ENCODE data around the gene CEACAM19. TPM values are rescaled to one million over a fixed set of nuclear protein-coding genes. Genes with fewer than 3 reads are reported as not detected.
"Not testable (repeated sequence)": the region's sequence is repeated elsewhere in the genome, so short reads cannot be mapped to it uniquely, and the experiment has no call there.

Gene CEACAM19
- total RNA-seq, 2 experiments from 2014 or later: 0.17 to 0.27 TPM

DNA sequence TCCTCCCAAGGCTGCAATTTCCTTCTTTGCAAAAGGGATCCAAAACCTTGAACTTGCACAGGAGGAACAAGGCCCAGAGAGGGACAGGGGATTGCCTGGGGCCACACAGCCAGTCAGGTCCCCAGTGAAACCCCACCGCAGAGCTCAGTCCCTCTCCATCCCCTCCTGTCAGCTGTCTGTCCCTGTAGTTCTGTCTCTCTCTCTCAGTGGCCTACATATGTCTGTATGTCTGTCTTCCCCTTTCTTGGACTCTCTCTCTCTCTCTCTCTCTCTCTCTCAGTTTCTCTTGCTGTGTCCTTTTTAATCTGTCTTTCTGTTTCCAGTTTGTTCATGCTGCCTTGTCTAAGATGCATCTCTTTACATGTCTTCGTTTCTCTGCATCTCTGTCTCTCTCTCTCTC lies 11.5 kb downstream of the CEACAM19 start:
- Mint-ChIP-seq H3K27ac (no peak overlapping the region), H3K4me1 (ENCODE audit: low read depth) (peaks cover 8% of the 10 kb centered on the region), H3K4me3 (no peak overlapping the region), H3K36me3 (ENCODE audit: low read depth) (no peaks in the 10 kb centered on the region), H3K27me3 (ENCODE audit: low read depth) (peaks cover 1% of the 10 kb centered on the region), H3K9me3 (no peaks in the 10 kb centered on the region)
- intact Hi-C loops (cut with micrococcal nuclease): no loop called here
- CTCF ChIA-PET: interaction anchor here (1.3 to 1.4 kb wide), 2 partner anchors 41 to 112 kb away, joined by 4 to 5 read pairs; no protein-coding TSS in a partner anchor
- no peak for DNase-seq

DNA sequence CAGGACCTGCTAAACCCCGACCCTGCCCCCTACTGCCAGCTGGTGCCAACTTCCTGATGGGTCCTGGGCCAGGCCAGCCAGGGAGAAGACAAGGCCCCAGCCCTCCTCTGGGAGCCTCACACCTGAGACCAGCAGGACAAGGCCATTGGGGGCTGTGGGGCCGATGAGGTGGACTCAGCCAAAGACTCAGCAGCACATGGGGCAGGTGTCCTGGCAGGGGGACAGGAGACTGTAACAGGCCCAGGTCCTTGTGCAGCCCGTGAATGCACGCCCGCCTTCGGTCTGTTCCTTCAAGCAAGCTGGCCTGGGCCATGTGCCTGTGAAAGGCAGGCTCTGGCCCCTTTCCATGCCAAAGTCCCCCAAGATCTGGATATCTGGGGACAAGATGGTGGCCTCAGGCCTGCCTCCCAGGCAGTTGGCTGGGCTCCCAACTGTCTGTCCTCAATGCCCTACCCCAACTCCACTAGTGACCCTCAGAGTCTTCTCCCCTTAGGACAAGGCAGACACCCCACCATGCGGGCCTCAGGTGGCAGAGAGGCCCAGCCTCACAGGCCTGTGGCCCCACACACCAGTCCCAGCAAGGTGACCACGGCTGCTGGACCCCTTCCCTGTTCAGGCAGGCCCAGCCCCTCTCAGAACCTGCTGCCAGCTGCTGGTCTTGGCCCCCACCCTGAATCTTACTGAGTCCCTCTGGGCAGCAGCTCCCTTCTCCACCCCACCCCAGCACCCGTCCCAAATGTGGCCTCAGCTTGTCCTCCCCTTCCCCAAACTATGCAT lies 12.3 kb downstream of the CEACAM19 start:
- Mint-ChIP-seq H3K36me3 (ENCODE audit: low read depth) (no peaks in the 10 kb centered on the region), H3K27me3 (ENCODE audit: low read depth) (peaks cover 6% of the 10 kb centered on the region), H3K4me1 (ENCODE audit: low read depth) (peaks cover 8% of the 10 kb centered on the region), H3K9me3 (no peaks in the 10 kb centered on the region), H3K27ac (no peak overlapping the region), H3K4me3 (no peak overlapping the region)
- intact Hi-C loops (cut with micrococcal nuclease): no loop called here
- CTCF ChIA-PET: no interaction called here
- DNase-seq: no peak

DNA sequence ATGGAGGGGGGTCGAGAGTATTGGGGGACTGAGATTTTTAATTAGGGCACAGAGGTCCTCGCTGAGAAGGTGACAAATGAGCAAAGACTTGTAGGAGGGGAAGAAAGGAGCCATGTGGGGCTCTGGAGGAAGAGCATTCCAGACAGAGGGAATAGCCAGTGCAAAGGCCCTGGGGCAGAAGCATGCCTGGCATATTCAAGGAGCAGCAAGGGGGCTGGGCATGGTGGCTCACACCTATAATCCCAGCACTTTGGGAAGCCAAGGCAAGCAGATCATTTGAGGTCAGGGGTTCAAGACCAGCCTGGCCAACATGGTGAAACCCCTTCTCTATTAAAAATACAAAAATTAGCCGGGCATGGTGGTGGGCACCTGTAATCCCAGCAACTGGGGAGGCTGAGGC lies 13.1 kb downstream of the CEACAM19 start:
- peaks cover 13% of the 10 kb centered on the region for H3K4me1 Mint-ChIP-seq (ENCODE audit: low read depth)
- CTCF ChIA-PET; H3K27ac Mint-ChIP-seq; H3K36me3 Mint-ChIP-seq (ENCODE audit: low read depth); DNase-seq; H3K9me3 Mint-ChIP-seq; H3K4me3 Mint-ChIP-seq; intact Hi-C loops (cut with micrococcal nuclease); H3K27me3 Mint-ChIP-seq (ENCODE audit: low read depth): not testable (repeated sequence)

DNA sequence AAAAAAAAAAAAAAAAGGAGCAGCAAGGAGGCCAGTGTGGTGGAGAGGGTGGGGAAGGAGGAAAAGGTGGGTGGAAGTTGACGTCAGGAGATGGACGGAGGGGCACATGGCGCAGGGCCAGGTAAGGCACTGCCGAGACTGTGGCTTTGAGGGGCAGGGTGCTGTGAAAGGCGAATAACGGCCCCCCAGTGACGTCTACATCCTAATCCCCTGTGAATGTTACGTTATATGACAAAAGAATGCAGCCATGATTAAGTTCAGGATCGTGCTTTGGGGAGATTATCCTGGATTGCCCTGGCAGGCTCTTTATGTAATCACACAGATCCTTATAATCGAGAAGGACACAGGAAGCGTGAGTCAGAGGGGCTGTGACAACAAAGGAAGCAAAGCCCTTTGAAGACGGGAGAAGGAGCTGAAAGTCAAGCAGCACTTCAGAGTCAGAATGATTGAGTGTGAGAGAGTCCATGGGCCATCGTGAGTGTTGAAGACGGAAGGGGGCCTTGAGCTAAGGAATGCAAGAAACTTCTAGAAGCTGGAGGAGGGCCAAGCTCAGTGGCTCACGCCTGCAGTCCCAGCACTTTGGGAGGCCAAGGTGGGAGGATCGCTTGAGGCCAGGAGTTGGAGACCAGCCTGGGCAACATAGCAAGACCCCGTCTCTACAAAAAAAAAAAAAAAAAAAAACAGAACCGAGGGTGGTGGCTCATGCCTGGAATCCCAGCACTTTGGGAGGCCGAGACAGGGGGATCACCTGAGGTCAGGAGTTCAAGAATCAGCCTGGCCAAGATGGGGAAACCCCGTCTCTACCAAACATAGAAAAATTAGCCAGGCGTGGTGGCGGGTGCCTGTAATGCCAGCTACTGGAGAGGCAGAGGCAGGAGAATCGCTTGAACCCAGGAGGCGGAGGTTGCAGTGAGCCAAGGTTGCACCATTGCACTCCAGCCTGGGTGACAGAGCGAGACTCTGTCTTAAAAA lies 13.9 kb downstream of the CEACAM19 start:
- no peaks in the 10 kb centered on the region for H3K36me3 Mint-ChIP-seq (ENCODE audit: low read depth)

DNA sequence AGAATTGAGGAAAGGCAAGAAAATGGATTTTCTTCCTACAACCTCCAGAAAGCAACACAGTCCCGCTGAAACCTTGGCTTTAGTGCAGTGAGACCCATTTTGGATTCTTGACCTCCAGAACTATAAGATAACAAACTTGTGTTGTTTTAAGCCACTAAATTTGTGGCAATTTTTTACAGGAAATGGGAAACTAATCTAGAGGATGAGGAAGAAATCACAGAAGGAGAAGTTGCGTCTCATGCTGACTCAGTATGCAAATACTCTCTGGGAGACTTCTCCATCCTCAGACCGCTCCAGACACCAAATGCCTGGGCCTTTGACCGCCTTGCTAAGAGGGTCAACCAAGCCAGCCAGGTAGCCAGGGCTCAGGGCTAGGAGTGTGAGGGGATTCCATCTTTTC lies 14.6 kb downstream of the CEACAM19 start:
- peaks cover 21% of the 10 kb centered on the region for H3K4me1 Mint-ChIP-seq (ENCODE audit: low read depth)
- H3K27me3 Mint-ChIP-seq (ENCODE audit: low read depth): peaks cover 6% of the 10 kb centered on the region
- H3K4me3 Mint-ChIP-seq: no peak overlapping the region
- no peaks in the 10 kb centered on the region for H3K36me3 Mint-ChIP-seq (ENCODE audit: low read depth)
- DNase-seq: no peak
- no peak overlapping the region for H3K27ac Mint-ChIP-seq
- CTCF ChIA-PET: no interaction called here
- H3K9me3 Mint-ChIP-seq: no peaks in the 10 kb centered on the region
- intact Hi-C loops (cut with micrococcal nuclease): no loop called here

More for the DNA sequence above, 13.9 kb downstream of the CEACAM19 start:
- Mint-ChIP-seq H3K9me3 (no peaks in the 10 kb centered on the region), H3K4me3 (no peak overlapping the region), H3K4me1 (ENCODE audit: low read depth) (peaks cover 21% of the 10 kb centered on the region), H3K27ac (no peak overlapping the region), H3K27me3 (ENCODE audit: low read depth) (peaks cover 6% of the 10 kb centered on the region)
- CTCF ChIA-PET: interaction anchor here (0.9 kb wide), 1 partner anchor 31 kb away, joined by 3 read pairs; no protein-coding TSS in a partner anchor
- DNase-seq: peak; percentile 51
- intact Hi-C loops (cut with micrococcal nuclease): no loop called here

DNA sequence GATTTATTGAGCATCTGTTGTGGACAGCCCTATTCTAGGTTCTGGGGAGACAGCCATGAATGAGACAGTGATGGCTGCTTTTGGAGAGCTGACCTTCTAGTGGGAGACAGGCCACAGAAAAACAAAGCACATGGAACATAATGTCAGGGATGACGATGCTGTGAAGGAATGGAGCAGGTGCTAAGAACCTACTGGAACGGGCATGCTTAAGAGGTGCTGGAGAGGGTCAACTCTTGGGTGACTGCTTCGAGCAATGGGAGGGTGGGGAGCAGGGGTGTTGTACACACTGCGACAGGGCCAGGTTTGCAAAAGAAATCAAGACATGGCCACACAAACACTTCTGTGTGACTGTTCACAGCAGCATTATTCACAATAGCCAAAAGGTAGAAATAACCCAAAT lies 15.6 kb downstream of the CEACAM19 start:
- DNase-seq: no peak
- peaks cover 25% of the 10 kb centered on the region for H3K4me1 Mint-ChIP-seq (ENCODE audit: low read depth)
- H3K36me3 Mint-ChIP-seq (ENCODE audit: low read depth): no peaks in the 10 kb centered on the region
- CTCF ChIA-PET: interaction anchor here (5.0 kb wide), 1 partner anchor 85 kb away, joined by 75 read pairs; no protein-coding TSS in a partner anchor
- H3K9me3 Mint-ChIP-seq: no peaks in the 10 kb centered on the region
- no peak overlapping the region for H3K4me3 Mint-ChIP-seq
- peaks cover 6% of the 10 kb centered on the region for H3K27me3 Mint-ChIP-seq (ENCODE audit: low read depth)
- no peak overlapping the region for H3K27ac Mint-ChIP-seq
- intact Hi-C loops (cut with micrococcal nuclease): no loop called here

DNA sequence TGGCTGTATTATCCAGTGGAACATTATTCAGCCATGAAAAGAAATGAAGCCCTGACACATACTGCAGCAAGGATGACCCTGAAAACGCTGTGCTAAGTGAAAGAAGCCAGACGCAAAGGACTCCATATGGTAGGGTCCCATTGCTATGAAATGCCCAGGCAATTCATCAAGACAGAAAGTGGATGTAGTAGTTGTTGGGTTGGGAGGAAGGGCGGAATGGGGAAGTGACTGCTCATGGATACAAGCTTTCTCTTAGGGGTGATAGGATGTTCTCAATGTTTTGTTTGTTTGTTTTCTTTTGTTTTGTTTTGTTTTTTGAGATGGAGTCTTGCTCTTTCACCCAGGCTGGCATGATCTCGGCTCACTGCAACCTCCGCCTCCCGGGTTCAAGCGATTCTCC lies 16.6 kb downstream of the CEACAM19 start:
- Mint-ChIP-seq H3K36me3 (ENCODE audit: low read depth) (no peaks in the 10 kb centered on the region), H3K27ac (no peak overlapping the region), H3K4me3 (no peak overlapping the region), H3K27me3 (ENCODE audit: low read depth) (peaks cover 6% of the 10 kb centered on the region), H3K9me3 (no peaks in the 10 kb centered on the region), H3K4me1 (ENCODE audit: low read depth) (peaks cover 35% of the 10 kb centered on the region)
- intact Hi-C loops (cut with micrococcal nuclease): loop anchor here (2.0 kb wide), 1 partner anchor 157 kb away; no protein-coding TSS in a partner anchor
- DNase-seq: no peak
- CTCF ChIA-PET: interaction anchor here (0.6 to 7.9 kb wide), 6 partner anchors 17 to 115 kb away, joined by 3 to 97 read pairs (median 12); no protein-coding TSS in a partner anchor

DNA sequence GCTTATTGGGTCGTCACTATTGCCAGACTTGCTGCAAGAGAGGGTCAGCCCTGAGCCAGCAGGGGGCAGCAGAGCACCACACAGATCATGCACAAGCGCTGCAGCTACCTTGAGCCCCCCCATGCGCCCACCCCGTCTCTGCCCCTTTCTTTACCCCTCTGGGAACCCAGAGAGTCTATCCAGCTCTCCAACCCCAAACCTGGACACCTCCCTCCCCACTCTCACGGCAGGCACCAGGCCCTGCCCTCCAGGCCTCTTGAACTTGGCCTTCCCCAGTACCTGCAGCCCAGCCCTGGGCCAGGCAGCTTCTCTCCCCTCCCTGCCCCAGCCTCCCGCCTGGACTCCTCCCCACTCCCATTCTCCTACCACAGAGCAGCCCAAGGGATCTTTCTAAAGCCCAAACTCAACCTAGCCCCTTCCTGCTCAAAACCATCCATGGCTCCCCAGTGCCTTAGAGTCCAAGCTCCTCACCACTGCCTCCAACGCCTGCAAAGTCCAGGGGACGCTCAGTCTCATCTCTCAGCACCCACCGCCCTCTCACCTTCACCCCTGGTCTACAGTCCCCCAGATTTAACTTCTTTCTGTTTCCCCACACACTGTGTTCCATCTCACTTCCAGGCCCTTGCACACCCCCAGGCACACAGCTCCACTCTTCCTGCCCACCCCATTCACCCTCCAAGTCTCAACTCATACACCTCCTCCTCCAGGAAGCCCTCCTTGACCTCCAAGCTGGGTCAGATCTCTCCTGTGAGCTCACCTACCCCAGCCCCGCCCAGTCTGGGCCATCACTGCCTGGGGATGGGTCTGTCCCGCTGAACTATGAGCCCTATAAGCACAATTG lies 18.2 kb downstream of the CEACAM19 start:
- CTCF ChIA-PET: interaction anchor here (0.5 to 7.9 kb wide), 23 partner anchors 9 to 155 kb away, joined by 3 to 97 read pairs (median 5); no protein-coding TSS in a partner anchor
- DNase-seq: peak; percentile 86
- intact Hi-C loops (cut with micrococcal nuclease): loop anchor here (1.0 to 2.0 kb wide), 2 partner anchors 34 to 155 kb away; no protein-coding TSS in a partner anchor
- H3K27me3 Mint-ChIP-seq (ENCODE audit: low read depth): peaks cover 6% of the 10 kb centered on the region
- no peaks in the 10 kb centered on the region for H3K36me3 Mint-ChIP-seq (ENCODE audit: low read depth)
- H3K4me3 Mint-ChIP-seq: no peak overlapping the region
- no peaks in the 10 kb centered on the region for H3K9me3 Mint-ChIP-seq
- peaks cover 43% of the 10 kb centered on the region for H3K4me1 Mint-ChIP-seq (ENCODE audit: low read depth)
- no peak overlapping the region for H3K27ac Mint-ChIP-seq

DNA sequence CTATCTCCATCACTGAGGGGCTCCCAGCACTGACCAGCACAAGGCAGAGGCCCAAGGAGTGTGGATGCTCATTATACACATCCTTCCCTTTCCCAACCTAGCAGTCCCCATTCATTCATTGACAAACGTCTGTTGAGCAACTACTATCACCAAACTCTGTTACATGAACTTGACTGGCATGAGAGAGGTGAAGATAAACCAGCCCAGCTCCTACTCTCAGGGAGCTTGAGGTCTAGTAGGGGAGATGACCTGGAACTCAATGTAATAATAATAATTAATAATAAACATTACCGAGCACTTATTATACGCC lies 18.8 kb downstream of the CEACAM19 start:
- Mint-ChIP-seq H3K36me3 (ENCODE audit: low read depth) (no peaks in the 10 kb centered on the region), H3K9me3 (no peaks in the 10 kb centered on the region), H3K4me1 (ENCODE audit: low read depth) (peaks cover 39% of the 10 kb centered on the region), H3K27ac (no peak overlapping the region), H3K4me3 (no peak overlapping the region), H3K27me3 (ENCODE audit: low read depth) (peaks cover 6% of the 10 kb centered on the region)
- CTCF ChIA-PET: interaction anchor here (0.9 to 7.9 kb wide), 17 partner anchors 9 to 154 kb away, joined by 3 to 97 read pairs (median 5); no protein-coding TSS in a partner anchor
- intact Hi-C loops (cut with micrococcal nuclease): no loop called here
- DNase-seq: no peak

DNA sequence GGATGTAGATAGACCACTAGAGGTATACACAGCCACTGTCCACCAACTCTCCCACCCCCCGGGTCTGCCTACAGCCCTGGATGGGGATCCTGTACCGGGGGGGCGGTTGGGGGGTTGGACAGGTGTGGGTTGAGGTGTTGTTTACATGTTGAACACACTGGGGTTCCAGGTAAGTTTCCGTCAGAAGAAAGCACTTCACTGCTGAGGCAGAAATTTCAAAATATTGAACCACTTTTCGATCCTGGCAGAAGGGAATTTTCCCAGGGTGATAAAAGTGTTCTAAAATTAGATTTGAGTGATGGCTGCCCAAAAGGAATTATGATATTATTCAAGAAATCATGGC lies 21.1 kb downstream of the CEACAM19 start:
- H3K27me3 Mint-ChIP-seq (ENCODE audit: low read depth): peaks cover 8% of the 10 kb centered on the region
- CTCF ChIA-PET: interaction anchor here (0.9 to 7.9 kb wide), 3 partner anchors 31 to 92 kb away, joined by 3 to 97 read pairs (median 10); no protein-coding TSS in a partner anchor
- intact Hi-C loops (cut with micrococcal nuclease): loop anchor here (1.0 to 2.0 kb wide), 5 partner anchors 38 to 198 kb away; partner anchors contain the start of gene TOMM40
- H3K36me3 Mint-ChIP-seq (ENCODE audit: low read depth): no peaks in the 10 kb centered on the region
- H3K27ac Mint-ChIP-seq: peak overlapping the region; percentile 80
- peak overlapping the region; percentile 47 for H3K4me3 Mint-ChIP-seq
- no peaks in the 10 kb centered on the region for H3K9me3 Mint-ChIP-seq
- peaks cover 35% of the 10 kb centered on the region for H3K4me1 Mint-ChIP-seq (ENCODE audit: low read depth)
- DNase-seq: no peak

DNA sequence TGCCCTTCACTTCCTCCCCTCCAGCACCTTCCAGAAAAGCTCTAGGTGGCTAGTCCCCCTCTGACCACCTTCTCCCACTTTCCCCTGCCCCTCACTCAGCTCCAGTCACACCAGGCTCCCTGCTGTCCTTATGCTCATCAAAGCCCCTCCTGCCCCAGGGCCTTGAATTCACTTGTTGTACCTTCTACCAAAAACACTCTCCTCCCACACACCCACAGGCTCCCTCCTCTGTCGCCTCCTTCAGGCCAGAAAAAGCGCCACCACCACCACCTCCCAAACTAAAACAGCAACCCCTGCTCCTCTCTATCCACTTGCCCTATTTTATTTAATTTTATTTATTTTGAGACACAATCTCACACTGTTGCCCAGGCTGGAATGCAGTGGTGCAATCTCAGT lies 22.9 kb downstream of the CEACAM19 start:
- H3K4me3 Mint-ChIP-seq: no peak overlapping the region
- peaks cover 33% of the 10 kb centered on the region for H3K4me1 Mint-ChIP-seq (ENCODE audit: low read depth)
- peak overlapping the region; percentile 62 for H3K27ac Mint-ChIP-seq
- H3K9me3 Mint-ChIP-seq: no peaks in the 10 kb centered on the region
- CTCF ChIA-PET: interaction anchor here (0.7 to 7.9 kb wide), 9 partner anchors 22 to 209 kb away, joined by 3 to 97 read pairs (median 3); no protein-coding TSS in a partner anchor
- DNase-seq: peak; percentile 66
- no peaks in the 10 kb centered on the region for H3K36me3 Mint-ChIP-seq (ENCODE audit: low read depth)
- peaks cover 5% of the 10 kb centered on the region for H3K27me3 Mint-ChIP-seq (ENCODE audit: low read depth)
- intact Hi-C loops (cut with micrococcal nuclease): no loop called here
